GM19193 (cell line): ENCODE measurements around the gene NTRK1.

Source experiments
- POLR2A ChIP-seq: IDR thresholded peaks from 4 replicates; pipeline ENCODE4 v1.6.1; 2011; ENCODE audit not compliant: insufficient read depth, insufficient read length; ENCODE audit errors: extremely low read depth

The NTRK1 gene

DNA sequence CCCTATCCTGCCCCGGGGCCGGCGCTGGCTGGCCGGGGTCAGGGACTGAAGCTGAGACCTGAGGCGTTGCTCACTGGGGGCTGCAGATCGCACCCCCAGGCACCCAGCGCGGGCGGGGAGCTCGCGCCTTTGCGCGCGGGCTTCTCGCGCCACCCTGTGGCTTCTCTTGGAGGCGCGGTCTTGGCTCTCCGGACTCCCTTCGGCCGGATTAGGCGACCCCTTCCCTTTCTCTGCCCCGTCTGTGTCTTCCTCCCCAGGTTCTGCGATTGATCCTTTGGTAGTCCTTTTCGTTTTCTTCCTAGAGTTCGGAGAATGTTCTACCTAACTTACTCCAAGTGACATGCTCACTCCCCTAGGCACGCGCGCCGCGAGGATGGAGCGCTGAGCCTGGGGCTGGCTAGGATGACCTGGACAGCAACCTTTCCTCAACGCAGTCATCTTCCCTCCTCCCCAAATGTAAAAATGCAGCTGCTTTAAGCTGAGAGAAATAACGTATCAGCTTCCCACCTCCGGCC, 495 bp upstream of the NTRK1 start:
- no peak for TF ChIP-seq POLR2A

- TF ChIP-seq POLR2A = no peak
Observed at GRCh38 chr1:156862584-156862983, 1.9 kb downstream of the NTRK1 start.

DNA sequence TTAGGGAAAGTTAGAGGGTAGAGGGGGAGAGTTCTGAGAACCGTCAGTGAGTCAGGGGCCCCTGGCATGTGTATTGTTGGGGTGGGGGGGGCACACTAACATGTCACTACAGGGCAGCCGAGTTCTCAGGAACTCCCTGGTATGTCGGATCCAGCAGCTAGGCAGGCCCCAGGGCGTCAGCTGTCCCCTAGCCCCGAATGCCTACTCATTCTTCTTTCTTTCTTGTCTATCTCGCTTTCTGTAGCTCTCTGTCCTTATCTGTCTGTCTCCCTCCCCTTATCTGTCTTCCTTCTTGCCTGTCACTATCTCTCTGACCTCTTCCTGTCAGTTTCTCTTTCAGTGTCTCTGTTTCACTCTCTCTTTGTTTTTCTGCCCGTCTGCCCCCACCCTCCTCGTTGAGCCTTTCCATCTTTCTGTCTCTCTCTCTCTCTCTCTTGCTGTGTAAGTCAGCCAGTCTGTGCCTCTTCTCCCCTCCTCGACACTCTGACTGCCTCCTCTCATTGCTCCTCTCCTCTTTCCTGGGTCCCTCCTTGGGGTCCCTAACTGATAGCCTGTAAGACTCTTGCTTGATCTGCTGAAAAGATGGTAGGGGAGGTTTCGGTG, 2.4 kb downstream of the NTRK1 start:
- TF ChIP-seq POLR2A = no peak

DNA sequence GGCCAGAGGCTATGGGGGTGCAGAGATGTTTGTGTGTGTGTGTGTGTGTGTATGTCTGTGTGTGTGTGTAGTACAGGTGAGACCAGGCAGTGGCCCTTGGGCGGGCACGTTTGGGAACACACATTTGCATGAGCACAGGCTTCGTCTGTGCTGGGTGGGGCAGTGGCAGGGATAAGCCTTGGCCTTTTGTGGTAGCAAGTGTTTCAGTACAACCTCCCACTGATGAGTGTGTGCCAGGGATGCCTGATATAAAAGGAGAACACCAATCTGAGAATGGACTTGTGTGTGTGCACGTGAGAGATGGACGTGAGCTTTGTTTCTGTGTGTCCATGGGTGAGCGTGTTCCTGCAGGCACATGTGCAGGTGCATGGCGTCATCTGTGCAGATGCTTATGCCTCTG, 3.0 kb downstream of the NTRK1 start:
- TF ChIP-seq POLR2A = no peak

DNA sequence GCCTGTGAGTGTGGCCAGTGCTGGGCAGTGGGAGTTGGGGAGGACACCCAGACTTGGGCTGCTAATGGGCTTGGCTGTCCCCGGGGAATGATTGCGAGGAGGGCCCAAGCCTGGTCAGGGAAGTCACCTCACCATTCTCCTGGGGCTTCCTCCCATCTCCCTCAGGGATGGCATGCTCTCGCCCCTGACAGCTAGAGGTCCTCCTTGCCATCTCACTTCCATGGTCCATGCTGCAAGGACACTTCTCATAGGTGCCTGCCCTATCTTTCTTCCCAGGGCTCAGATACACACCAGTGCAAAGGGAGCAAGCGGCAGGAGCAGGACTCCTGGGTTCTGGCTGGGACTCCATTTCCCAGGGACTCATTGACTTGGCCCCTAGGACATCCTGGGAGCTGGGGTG, 4.1 kb downstream of the NTRK1 start:
- TF ChIP-seq POLR2A = no peak

- no peak for TF ChIP-seq POLR2A
Observed at GRCh38 chr1:156865258-156865657, 4.6 kb downstream of the NTRK1 start.

DNA sequence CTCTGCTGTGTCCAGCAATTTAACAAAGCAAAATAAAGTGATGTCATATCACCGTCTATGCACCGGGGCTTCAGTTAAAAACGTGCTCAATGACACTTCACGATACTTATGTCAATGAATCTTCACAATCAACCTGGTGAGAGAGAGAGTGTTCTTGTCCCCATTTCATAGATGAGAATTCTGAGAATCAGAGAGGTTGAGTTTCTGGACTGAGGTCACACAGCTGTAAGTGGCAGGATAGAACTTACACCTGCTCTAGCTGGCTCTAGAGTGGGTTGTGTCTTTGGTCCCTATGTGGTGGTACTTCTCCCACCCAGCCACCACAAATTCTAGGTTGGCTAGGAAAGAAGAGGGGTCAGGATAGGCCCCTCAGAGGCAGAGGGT, 5.2 kb downstream of the NTRK1 start:
- TF ChIP-seq POLR2A = no peak

DNA sequence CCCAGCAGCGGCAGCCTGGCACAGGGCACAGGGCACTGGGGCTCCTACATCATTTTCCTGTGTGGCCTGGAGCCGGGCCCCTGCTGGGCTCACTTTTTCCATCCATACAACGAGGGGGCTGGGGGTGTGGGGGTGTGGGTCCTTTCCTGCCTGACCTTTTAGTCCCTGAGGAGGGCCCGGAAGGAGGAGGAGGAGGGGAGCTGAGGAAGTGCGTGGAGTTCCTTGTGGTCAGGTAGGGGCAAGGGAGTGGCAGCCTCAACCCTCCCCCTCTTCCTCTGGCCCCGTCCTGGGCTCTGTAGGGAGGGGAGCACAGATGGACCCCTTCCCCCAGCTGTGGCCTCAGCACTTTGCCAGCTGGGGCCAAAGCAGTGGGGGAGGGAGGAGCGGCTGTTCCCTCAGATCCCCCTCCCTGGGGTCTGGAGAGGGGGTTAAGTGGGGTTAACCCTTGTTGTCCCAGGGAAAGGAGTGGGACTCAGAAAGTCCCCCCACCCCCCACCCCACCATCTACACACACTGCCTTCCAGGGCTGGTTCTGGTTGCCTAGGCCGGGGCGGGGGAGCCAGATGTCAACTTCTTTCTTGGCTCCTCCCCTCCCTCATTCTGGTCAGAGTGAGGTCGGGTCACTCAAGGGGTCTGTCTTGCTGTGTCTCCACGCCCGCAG, 5.7 kb downstream of the NTRK1 start:
- no peak for TF ChIP-seq POLR2A

- TF ChIP-seq POLR2A = no peak
Observed at GRCh38 chr1:156868341-156868740, 7.7 kb downstream of the NTRK1 start.

DNA sequence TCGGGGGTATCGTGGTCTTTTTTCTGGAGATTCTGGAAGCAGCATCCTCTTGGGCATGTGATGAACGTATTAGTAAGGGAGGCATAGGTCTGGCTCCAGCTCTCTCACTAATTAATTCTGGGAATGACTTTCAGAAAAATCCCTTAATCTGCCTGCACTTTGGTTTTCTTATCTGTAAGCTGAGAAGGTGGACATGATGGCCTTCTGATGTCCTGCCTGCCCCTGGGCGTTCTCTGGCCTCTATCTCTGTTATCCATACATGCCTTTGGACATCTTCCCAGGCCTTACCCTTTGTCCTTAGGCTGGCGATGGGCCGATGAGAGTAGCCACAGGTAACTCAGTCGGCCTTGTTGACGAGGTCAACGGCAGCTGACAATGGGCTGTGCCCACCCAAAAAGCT, 8.8 kb downstream of the NTRK1 start:
- TF ChIP-seq POLR2A = no peak

GRCh38 chr1:156873659-156874058, 13.0 kb downstream of the NTRK1 start:
- TF ChIP-seq POLR2A = no peak

DNA sequence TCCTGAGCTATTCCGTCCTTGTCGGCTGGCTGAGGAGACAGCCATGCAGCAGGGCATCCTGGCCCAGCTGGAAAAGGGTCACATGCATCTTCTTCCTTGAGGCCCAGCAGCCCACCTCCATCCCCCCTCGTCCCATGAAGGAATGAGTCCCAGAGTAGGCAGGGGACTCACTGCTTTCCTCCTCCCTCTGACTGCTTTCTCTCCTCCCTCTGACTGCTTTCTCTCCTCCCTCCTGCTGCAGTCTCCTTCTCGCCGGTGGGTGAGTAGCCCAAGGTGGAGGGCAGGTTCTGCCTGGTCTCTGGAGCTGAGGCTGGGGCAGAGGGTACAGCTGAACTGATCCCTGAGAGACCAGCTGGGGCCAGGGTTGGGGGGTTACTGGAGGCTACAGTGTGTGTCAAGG, 13.5 kb downstream of the NTRK1 start:
- no peak for TF ChIP-seq POLR2A

GRCh38 chr1:156874572-156875340, 14.1 kb downstream of the NTRK1 start:
- TF ChIP-seq POLR2A = no peak

DNA sequence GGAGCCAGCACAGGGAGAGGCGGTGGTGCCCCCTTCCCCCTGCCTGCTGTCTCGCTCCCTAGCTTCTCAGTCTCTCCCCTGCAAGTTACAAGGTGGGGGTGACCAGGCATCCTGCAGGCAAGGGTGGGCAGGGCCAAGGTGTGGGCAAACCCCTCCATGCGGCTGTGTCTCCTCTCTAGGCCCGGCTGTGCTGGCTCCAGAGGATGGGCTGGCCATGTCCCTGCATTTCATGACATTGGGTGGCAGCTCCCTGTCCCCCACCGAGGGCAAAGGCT, 14.6 kb downstream of the NTRK1 start:
- no peak for TF ChIP-seq POLR2A

GRCh38 chr1:156876281-156876680, 15.6 kb downstream of the NTRK1 start:
- TF ChIP-seq POLR2A = no peak

GRCh38 chr1:156877433-156878170, 16.9 kb downstream of the NTRK1 start:
- no peak for TF ChIP-seq POLR2A

DNA sequence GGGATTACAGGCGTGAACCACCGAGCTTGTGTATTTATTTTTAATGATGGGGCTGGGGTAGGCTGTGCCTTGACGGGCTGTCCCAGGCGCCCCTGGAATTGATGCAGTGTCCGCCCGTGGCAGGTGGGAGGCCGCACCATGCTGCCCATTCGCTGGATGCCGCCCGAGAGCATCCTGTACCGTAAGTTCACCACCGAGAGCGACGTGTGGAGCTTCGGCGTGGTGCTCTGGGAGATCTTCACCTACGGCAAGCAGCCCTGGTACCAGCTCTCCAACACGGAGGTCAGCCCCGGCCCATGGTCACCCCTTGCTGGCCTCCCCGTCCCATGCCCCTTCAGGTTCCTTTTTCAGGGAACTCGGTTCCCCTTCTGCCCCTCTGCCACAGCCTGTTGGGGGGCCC, 19.2 kb downstream of the NTRK1 start:
- no peak for TF ChIP-seq POLR2A
